Measurements from ENCODE around the gene METTL24.

The METTL24 gene

DNA sequence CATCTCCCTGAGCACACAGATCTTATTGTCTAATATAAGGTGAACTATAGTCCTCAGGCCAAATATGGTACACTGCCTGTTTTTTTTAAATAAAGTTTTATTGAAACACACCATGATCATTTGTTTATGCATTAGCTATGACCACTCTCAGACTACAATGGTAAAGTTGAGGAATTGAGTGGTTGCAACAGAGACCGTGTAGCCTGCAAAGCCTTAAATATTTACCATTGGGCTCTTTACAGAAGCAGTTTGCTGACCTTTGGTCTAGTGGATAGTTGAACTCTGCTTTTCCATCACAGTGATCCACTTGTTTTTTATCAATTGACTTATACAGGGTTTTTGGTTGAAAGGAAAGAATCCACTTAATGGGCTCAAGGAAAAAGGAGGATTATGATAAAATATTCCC is 27.3 kb upstream of the METTL24 start:
- no peak overlapping the region for H2BK5ac ChIP-seq (ENCODE audit: low read depth, low read length, poor library complexity)
- H2BK12ac ChIP-seq (ENCODE audit: low read length) = no peak overlapping the region
- H3K4me1 ChIP-seq (ENCODE audit: control insufficient read depth in 1 of 2, insufficient read depth in 2 of 2, low read length in 2 of 2) = peaks cover 6 to 11% of the 10 kb centered on the region in 2 experiments
- H3K4me2 ChIP-seq (ENCODE audit: low read length) = no peak overlapping the region
- no peak overlapping the region for H4K91ac ChIP-seq (ENCODE audit: low read depth, low read length)
- no peak overlapping the region for H3K18ac ChIP-seq (ENCODE audit: low read length)
- no peaks in the 10 kb centered on the region for H3K9me3 ChIP-seq (ENCODE audit: insufficient read depth, low read depth, low read length)
- peaks cover 3% of the 10 kb centered on the region for H3K79me2 ChIP-seq (ENCODE audit: control insufficient read depth, insufficient read depth, low read length, poor library complexity)
- no peak overlapping the region for H3K4me3 ChIP-seq (ENCODE audit: low read depth, low read length)
- H2AFZ ChIP-seq (ENCODE audit: insufficient read depth, low read length, poor library complexity) = no peak overlapping the region
- H4K8ac ChIP-seq (ENCODE audit: low read depth, low read length) = no peak overlapping the region
- no peak overlapping the region for H2BK120ac ChIP-seq (ENCODE audit: insufficient read depth, low read length, poor library complexity)
- no peak overlapping the region for H3K4ac ChIP-seq (ENCODE audit: low read depth, low read length)
- peaks cover 10% of the 10 kb centered on the region for H3K79me1 ChIP-seq (ENCODE audit: low read length)
- no CpG with 5 or more reads among the region's 1 CpG for WGBS (ENCODE audit: extremely low coverage, insufficient coverage, insufficient read length)
- no peak overlapping the region for H3K23ac ChIP-seq (ENCODE audit: low read length)
- no peak overlapping the region for H2AK5ac ChIP-seq (ENCODE audit: low read length)
- H3K27ac ChIP-seq (ENCODE audit: low read depth, low read length) = no peak overlapping the region
- DNase-seq = no peak
- H3K9ac ChIP-seq (ENCODE audit: low read length) = no peak overlapping the region
- H3K14ac ChIP-seq (ENCODE audit: low read length) = no peak overlapping the region
- H3K36me3 ChIP-seq (ENCODE audit: control insufficient read depth in 1 of 2, insufficient read depth in 2 of 2, low read length in 2 of 2) = no peaks in the 10 kb centered on the region
- H4K12ac ChIP-seq (ENCODE audit: low read depth, low read length) = no peak overlapping the region
- H3K27me3 ChIP-seq (ENCODE audit: insufficient read depth, low read length) = no peaks in the 10 kb centered on the region

DNA sequence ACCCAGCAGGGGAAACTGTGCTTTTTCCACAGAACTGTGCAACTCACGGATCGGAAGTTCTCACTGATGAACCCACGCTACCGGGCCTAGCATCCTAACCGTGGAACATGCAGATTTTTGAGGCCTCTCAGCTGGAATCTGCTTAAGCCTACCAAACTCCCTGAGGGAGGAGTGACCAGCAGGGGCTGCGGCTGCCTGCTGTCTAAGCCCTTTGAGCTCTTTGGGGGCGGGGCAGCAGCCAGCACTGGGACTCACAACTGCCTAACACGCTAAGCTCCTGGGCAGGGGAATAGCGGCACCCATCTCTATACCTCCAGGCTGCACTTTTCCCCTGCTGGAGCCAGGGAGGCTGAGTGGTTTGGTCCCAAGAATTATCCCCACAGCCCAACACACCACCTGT is 20.4 kb upstream of the METTL24 start:
- Histone ChIP-seq H4K12ac (ENCODE audit: low read depth, low read length) (no peak overlapping the region), H2BK120ac (ENCODE audit: insufficient read depth, low read length, poor library complexity) (no peak overlapping the region), H3K4me2 (ENCODE audit: low read length) (no peak overlapping the region), H4K8ac (ENCODE audit: low read depth, low read length) (no peak overlapping the region), H3K4ac (ENCODE audit: low read depth, low read length) (no peak overlapping the region), H2AK5ac (ENCODE audit: low read length) (no peak overlapping the region), H3K4me3 (ENCODE audit: low read depth, low read length) (no peak overlapping the region), H3K23ac (ENCODE audit: low read length) (no peak overlapping the region), H3K4me1 (ENCODE audit: control insufficient read depth in 1 of 2, insufficient read depth in 2 of 2, low read length in 2 of 2) (peaks cover 0 to 2% of the 10 kb centered on the region in 2 experiments), H3K9ac (ENCODE audit: low read length) (no peak overlapping the region), H3K14ac (ENCODE audit: low read length) (no peak overlapping the region), H3K36me3 (ENCODE audit: control insufficient read depth in 1 of 2, insufficient read depth in 2 of 2, low read length in 2 of 2) (no peaks in the 10 kb centered on the region), H3K79me1 (ENCODE audit: low read length) (no peaks in the 10 kb centered on the region), H3K9me3 (ENCODE audit: insufficient read depth, low read depth, low read length) (no peaks in the 10 kb centered on the region), H2AFZ (ENCODE audit: insufficient read depth, low read length, poor library complexity) (no peak overlapping the region), H3K18ac (ENCODE audit: low read length) (no peak overlapping the region), H4K91ac (ENCODE audit: low read depth, low read length) (no peak overlapping the region), H3K27ac (ENCODE audit: low read depth, low read length) (no peak overlapping the region), H3K79me2 (ENCODE audit: control insufficient read depth, insufficient read depth, low read length, poor library complexity) (no peaks in the 10 kb centered on the region), H2BK12ac (ENCODE audit: low read length) (no peak overlapping the region), H2BK5ac (ENCODE audit: low read depth, low read length, poor library complexity) (no peak overlapping the region), H3K27me3 (ENCODE audit: insufficient read depth, low read length) (no peaks in the 10 kb centered on the region)
- WGBS (ENCODE audit: extremely low coverage, insufficient coverage, insufficient read length) = no CpG with 5 or more reads among the region's 9 CpGs
- DNase-seq = no peak

- WGBS (ENCODE audit: extremely low coverage, insufficient coverage, insufficient read length) = no CpG with 5 or more reads among the region's 4 CpGs
- DNase-seq = no peak
- no peaks in the 10 kb centered on the region for H3K36me3 ChIP-seq (ENCODE audit: control insufficient read depth in 1 of 2, insufficient read depth in 2 of 2, low read length in 2 of 2)
Measured at GRCh38 chr6:110369066-110369465, 10.9 kb upstream of the METTL24 start.

DNA sequence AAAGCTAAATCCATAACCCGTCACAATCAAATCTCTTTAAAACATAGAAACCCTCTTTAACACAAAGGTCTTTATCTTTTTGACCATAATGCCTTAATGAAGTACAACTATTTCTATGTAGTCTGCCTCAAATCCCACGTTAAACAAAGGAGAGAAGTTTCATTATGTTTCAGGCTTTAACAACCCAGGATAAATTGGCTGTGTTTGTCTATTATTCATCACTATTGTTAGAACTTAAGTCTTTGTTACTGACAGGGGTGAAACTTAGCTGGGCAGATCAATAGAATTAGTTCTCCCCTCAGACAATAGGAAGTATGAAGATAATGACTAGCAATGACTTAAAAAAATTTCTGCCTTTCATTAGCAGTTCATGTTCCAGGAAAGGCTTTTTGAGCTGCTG is 10.1 kb upstream of the METTL24 start:
- Histone ChIP-seq H3K27ac (ENCODE audit: low read depth, low read length) (no peak overlapping the region), H2AFZ (ENCODE audit: insufficient read depth, low read length, poor library complexity) (no peak overlapping the region), H3K18ac (ENCODE audit: low read length) (no peak overlapping the region), H3K79me2 (ENCODE audit: control insufficient read depth, insufficient read depth, low read length, poor library complexity) (no peaks in the 10 kb centered on the region), H4K8ac (ENCODE audit: low read depth, low read length) (no peak overlapping the region), H4K12ac (ENCODE audit: low read depth, low read length) (no peak overlapping the region), H3K14ac (ENCODE audit: low read length) (no peak overlapping the region), H3K4me1 (ENCODE audit: control insufficient read depth in 1 of 2, insufficient read depth in 2 of 2, low read length in 2 of 2) (peaks cover 10 to 11% of the 10 kb centered on the region in 2 experiments), H4K91ac (ENCODE audit: low read depth, low read length) (no peak overlapping the region), H3K36me3 (ENCODE audit: control insufficient read depth in 1 of 2, insufficient read depth in 2 of 2, low read length in 2 of 2) (no peaks in the 10 kb centered on the region), H3K4me2 (ENCODE audit: low read length) (no peak overlapping the region), H2AK5ac (ENCODE audit: low read length) (no peak overlapping the region), H3K79me1 (ENCODE audit: low read length) (peaks cover 20% of the 10 kb centered on the region), H3K27me3 (ENCODE audit: insufficient read depth, low read length) (no peaks in the 10 kb centered on the region), H3K4ac (ENCODE audit: low read depth, low read length) (no peak overlapping the region), H3K4me3 (ENCODE audit: low read depth, low read length) (no peak overlapping the region), H2BK5ac (ENCODE audit: low read depth, low read length, poor library complexity) (no peak overlapping the region), H3K9me3 (ENCODE audit: insufficient read depth, low read depth, low read length) (no peaks in the 10 kb centered on the region), H3K23ac (ENCODE audit: low read length) (no peak overlapping the region), H3K9ac (ENCODE audit: low read length) (no peak overlapping the region), H2BK12ac (ENCODE audit: low read length) (no peak overlapping the region), H2BK120ac (ENCODE audit: insufficient read depth, low read length, poor library complexity) (no peak overlapping the region)
- WGBS (ENCODE audit: extremely low coverage, insufficient coverage, insufficient read length) = 100% methylated on average over 1 of the region's 2 CpGs
- DNase-seq = no peak

More at GRCh38 chr6:110369066-110369465, 10.9 kb upstream of the METTL24 start:
- Histone ChIP-seq H2BK120ac (ENCODE audit: insufficient read depth, low read length, poor library complexity) (no peak overlapping the region), H3K27ac (ENCODE audit: low read depth, low read length) (no peak overlapping the region), H3K9me3 (ENCODE audit: insufficient read depth, low read depth, low read length) (no peaks in the 10 kb centered on the region), H3K18ac (ENCODE audit: low read length) (no peak overlapping the region), H3K4me2 (ENCODE audit: low read length) (no peak overlapping the region), H2BK5ac (ENCODE audit: low read depth, low read length, poor library complexity) (no peak overlapping the region), H3K79me2 (ENCODE audit: control insufficient read depth, insufficient read depth, low read length, poor library complexity) (no peaks in the 10 kb centered on the region), H3K14ac (ENCODE audit: low read length) (no peak overlapping the region), H3K27me3 (ENCODE audit: insufficient read depth, low read length) (no peaks in the 10 kb centered on the region), H3K79me1 (ENCODE audit: low read length) (peaks cover 14% of the 10 kb centered on the region), H2AK5ac (ENCODE audit: low read length) (no peak overlapping the region), H3K4me1 (ENCODE audit: control insufficient read depth in 1 of 2, insufficient read depth in 2 of 2, low read length in 2 of 2) (peaks cover 6 to 7% of the 10 kb centered on the region in 2 experiments), H3K4ac (ENCODE audit: low read depth, low read length) (no peak overlapping the region), H3K4me3 (ENCODE audit: low read depth, low read length) (no peak overlapping the region), H4K12ac (ENCODE audit: low read depth, low read length) (no peak overlapping the region), H2BK12ac (ENCODE audit: low read length) (no peak overlapping the region), H4K8ac (ENCODE audit: low read depth, low read length) (no peak overlapping the region), H4K91ac (ENCODE audit: low read depth, low read length) (no peak overlapping the region), H3K9ac (ENCODE audit: low read length) (no peak overlapping the region), H3K23ac (ENCODE audit: low read length) (no peak overlapping the region), H2AFZ (ENCODE audit: insufficient read depth, low read length, poor library complexity) (no peak overlapping the region)
